22Rv1 (cell line): ENCODE results near the gene CBLN2.

Experiments used
- H3K27ac ChIP-seq: fragments of 450-650 bp; 2 replicates; pipeline ENCODE4 v1.5.1; 2017
- CTCF ChIP-seq: fragments of 450-650 bp; IDR thresholded peaks from 2 replicates; pipeline ENCODE4 v1.5.1; 2017; ENCODE audit warnings: mild to moderate bottlenecking
- ZFX ChIP-seq: fragments of 450-650 bp; IDR thresholded peaks from 2 replicates; pipeline ENCODE4 v1.6.1; 2017; ENCODE audit warnings: antibody characterized with exemption, borderline replicate concordance

The CBLN2 gene

GRCh38 chr18:72555101-72555500 is 11.0 kb upstream of the CBLN2 start:
- TF ChIP-seq ZFX (no peak), CTCF (no peak)
- no peak overlapping the region for H3K27ac ChIP-seq

DNA sequence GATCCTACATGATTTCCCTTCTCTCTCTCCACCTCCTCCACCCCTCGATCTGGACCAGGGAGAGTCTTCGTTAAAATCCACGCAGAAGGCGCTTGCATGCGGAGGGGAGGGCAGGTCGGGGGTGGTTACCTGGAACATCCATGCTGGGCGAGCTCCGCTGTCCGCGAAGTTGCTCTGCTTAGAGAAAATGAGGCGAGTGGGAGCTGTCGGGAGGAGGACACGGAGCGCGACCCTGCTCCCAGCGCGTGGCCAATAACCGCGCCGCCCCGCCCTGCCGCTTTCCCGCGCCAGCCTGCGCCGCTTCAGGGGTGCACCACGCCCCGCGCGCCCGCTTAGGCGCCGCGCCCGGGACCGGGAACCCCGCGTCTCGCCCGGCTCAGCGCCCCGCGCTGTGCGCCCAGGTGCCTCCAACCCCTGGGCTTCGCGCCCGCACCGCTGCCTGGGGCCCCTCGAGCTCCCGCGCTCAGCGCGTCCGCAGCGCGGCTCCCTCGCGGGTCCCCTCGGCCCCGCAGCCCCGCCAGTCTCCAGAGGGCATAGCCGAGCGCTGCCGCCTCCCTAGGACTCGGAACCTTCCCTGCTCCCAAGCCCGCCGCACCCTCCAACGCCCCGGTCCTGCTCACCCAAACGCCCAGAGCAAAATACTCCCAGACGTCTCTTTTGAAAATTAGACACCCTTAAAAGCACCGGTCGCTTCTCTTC is 636 bp downstream of the CBLN2 start:
- no peak for TF ChIP-seq CTCF
- TF ChIP-seq ZFX, result no peak
- peak overlapping the region; percentile 65 for H3K27ac ChIP-seq

- TF ChIP-seq CTCF (no peak), ZFX (no peak)
- H3K27ac ChIP-seq, result peak overlapping the region; percentile 65
Measured at GRCh38 chr18:72542984-72543356, 1.2 kb downstream of the CBLN2 start.

DNA sequence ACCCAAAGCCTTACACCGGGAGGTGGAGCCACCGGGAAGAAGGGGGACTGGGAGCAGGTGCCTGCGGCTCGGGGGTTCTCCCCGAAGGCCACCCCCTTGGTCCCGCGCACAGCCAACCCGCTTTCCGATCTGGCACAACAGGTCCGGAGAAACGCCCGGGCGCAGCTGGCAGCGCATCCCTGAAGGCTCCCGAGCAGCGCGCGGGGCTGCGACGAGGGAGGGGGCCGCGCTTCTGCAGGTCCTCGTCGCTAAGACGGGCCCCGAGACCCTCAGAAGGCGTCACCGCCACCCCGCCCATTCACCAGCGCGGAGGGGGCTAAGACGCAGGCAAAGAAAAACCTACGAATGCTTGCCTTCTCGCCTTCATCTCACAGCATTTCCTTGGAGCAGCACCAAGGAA is 1.8 kb downstream of the CBLN2 start:
- TF ChIP-seq ZFX (no peak), CTCF (no peak)
- H3K27ac ChIP-seq, result peak overlapping the region; percentile 65

DNA sequence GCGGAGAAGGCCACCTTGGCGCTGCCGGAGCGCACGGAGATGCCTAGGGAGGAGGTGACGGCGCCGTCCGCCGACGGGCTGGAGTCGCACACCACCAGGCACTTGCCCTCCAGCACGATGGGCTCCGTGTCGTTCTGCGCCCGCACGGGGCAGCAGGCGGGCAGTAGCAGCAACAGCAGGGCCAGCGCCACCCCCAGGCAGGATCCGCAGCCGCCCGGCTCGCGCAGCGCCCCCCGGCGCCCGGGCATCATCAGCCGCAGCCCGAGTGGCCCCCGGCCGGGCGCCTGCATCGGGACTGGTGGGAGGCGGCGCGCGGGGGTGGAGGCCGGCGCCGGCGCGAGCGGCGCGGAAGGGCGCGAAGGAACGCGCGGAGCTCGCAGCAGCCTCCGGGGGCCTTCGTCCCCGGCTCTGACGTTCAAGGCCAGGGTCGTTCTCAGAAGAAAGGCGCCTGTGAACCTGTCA is 2.2 kb downstream of the CBLN2 start:
- TF ChIP-seq CTCF (peak; percentile 92), ZFX (no peak)
- peak overlapping the region; percentile 65 for H3K27ac ChIP-seq

- H3K27ac ChIP-seq, result no peak overlapping the region
- no peak for TF ChIP-seq ZFX
- no peak for TF ChIP-seq CTCF
Measured at GRCh38 chr18:72539901-72540300, 4.2 kb downstream of the CBLN2 start.

GRCh38 chr18:72530622-72531021 is 13.5 kb downstream of the CBLN2 start:
- TF ChIP-seq CTCF (peak; percentile 23), ZFX (no peak)
- H3K27ac ChIP-seq, result no peak overlapping the region
